GM23338 (cell line): ENCODE measurements around the gene EFHB. TPM values are rescaled to one million over a fixed set of nuclear protein-coding genes. Genes with fewer than 3 reads are reported as not detected.

Source experiments
- ATAC-seq: fragments of 200-7000 bp; cut with Tn5 transposase; 3 replicates; pipeline ENCODE4 v1.9.1; 2020
- DNase-seq: peaks from one replicate; pipeline ENCODE4 v3.0.0-alpha.2; 2015; ENCODE audit warnings: low spot score
- H2AFZ ChIP-seq: fragments of 200-600 bp; sonication (generic); 2 replicates; pipeline ENCODE4 v1.8.0; 2016; ENCODE audit warnings: antibody characterized with exemption, mild to moderate bottlenecking, moderate library complexity
- H3F3A ChIP-seq: fragments of 200-600 bp; sonication (generic); replicated peaks from 2 replicates; pipeline ENCODE4 v1.8.0; 2017; ENCODE audit warnings: antibody characterized with exemption, mixed run types, low read depth
- H3K27ac ChIP-seq: fragments of 200-600 bp; sonication (generic); 2 replicates; pipeline ENCODE4 v1.6.1; 2016; ENCODE audit warnings: low read depth
- H3K27me3 ChIP-seq: fragments of 200-600 bp; sonication (generic); 2 replicates; pipeline ENCODE4 v1.8.0; 2016; ENCODE audit warnings: mild to moderate bottlenecking, mixed run types, moderate library complexity; ENCODE audit not compliant: insufficient read depth
- H3K36me3 ChIP-seq: fragments of 200-600 bp; sonication (generic); 2 replicates; pipeline ENCODE4 v1.8.0; 2016; ENCODE audit warnings: mild to moderate bottlenecking; ENCODE audit not compliant: insufficient read depth
- H3K4me1 ChIP-seq: fragments of 200-600 bp; sonication (generic); 2 replicates; pipeline ENCODE4 v1.8.0; 2016; ENCODE audit warnings: mild to moderate bottlenecking, moderate library complexity; ENCODE audit not compliant: insufficient read depth
- H3K4me2 ChIP-seq: fragments of 200-600 bp; sonication (generic); 2 replicates; pipeline ENCODE4 v1.7.1; 2017; ENCODE audit warnings: mixed run types
- H3K4me3 ChIP-seq: fragments of 200-600 bp; sonication (generic); 2 replicates; pipeline ENCODE4 v1.6.1; 2016; ENCODE audit warnings: mixed run types
- H3K79me2 ChIP-seq: fragments of 200-600 bp; sonication (generic); replicated peaks from 2 replicates; pipeline ENCODE4 v1.8.0; 2017; ENCODE audit warnings: mild to moderate bottlenecking; ENCODE audit not compliant: insufficient read depth
- H3K9me2 ChIP-seq: fragments of 200-600 bp; sonication (generic); 2 replicates; pipeline ENCODE4 v1.8.0; 2017; ENCODE audit not compliant: insufficient read depth
- H4K20me1 ChIP-seq: fragments of 200-600 bp; sonication (generic); replicated peaks from 2 replicates; pipeline ENCODE4 v1.8.0; 2017; ENCODE audit warnings: mild to moderate bottlenecking; ENCODE audit not compliant: insufficient read depth
- H3K27ac Mint-ChIP-seq: 2 replicates; pipeline ENCODE4 v1.8.0; 2020; ENCODE audit warnings: inconsistent platforms, mild to moderate bottlenecking, moderate library complexity, mixed read lengths
- H3K27me3 Mint-ChIP-seq: 3 replicates; pipeline ENCODE4 v1.8.0; 2022; ENCODE audit warnings: low read depth, mild to moderate bottlenecking, moderate library complexity, mixed read lengths, inconsistent platforms; ENCODE audit not compliant: insufficient read depth, poor library complexity
- H3K36me3 Mint-ChIP-seq: 3 replicates; pipeline ENCODE4 v1.8.0; 2021; ENCODE audit warnings: low read depth, mild to moderate bottlenecking, inconsistent platforms, moderate library complexity, mixed read lengths
- H3K4me1 Mint-ChIP-seq: 3 replicates; pipeline ENCODE4 v1.8.0; 2020; ENCODE audit warnings: mild to moderate bottlenecking, inconsistent platforms, mixed read lengths
- H3K4me3 Mint-ChIP-seq: 3 replicates; pipeline ENCODE4 v1.8.0; 2021; ENCODE audit warnings: moderate library complexity, mild to moderate bottlenecking, inconsistent platforms, mixed read lengths
- H3K9me3 Mint-ChIP-seq: 3 replicates; pipeline ENCODE4 v1.8.0; 2020; ENCODE audit warnings: moderate library complexity, mild to moderate bottlenecking, inconsistent platforms, mixed read lengths
- CREB1 ChIP-seq: fragments of 250-450 bp; sonication (Bioruptor Pico); IDR thresholded peaks from 2 replicates; pipeline ENCODE4 v1.5.0; 2020; ENCODE audit warnings: low read depth, mild to moderate bottlenecking, moderate library complexity
- EZH2phosphoT487 ChIP-seq: fragments of 200-600 bp; sonication (generic); IDR thresholded peaks from one replicate; pipeline ENCODE4 v1.8.1; 2018; ENCODE audit warnings: antibody characterized with exemption; ENCODE audit not compliant: unreplicated experiment
- JUNB ChIP-seq: IDR thresholded peaks from one replicate; pipeline ENCODE4 v1.6.1; 2016; ENCODE audit warnings: antibody characterized with exemption; ENCODE audit not compliant: unreplicated experiment
- NANOG ChIP-seq: IDR thresholded peaks from 2 replicates; pipeline ENCODE4 v1.6.1; 2016; ENCODE audit warnings: antibody characterized with exemption, borderline replicate concordance
- POLR2AphosphoS5 ChIP-seq: IDR thresholded peaks from 2 replicates; pipeline ENCODE4 v1.6.1; 2016; ENCODE audit warnings: antibody characterized with exemption, low read depth
- ZNF114 ChIP-seq: fragments of 250-450 bp; sonication (Bioruptor Pico); IDR thresholded peaks from 2 replicates; pipeline ENCODE4 v1.5.0; 2020; ENCODE audit warnings: mild to moderate bottlenecking, moderate library complexity
- ZNF331 ChIP-seq: fragments of 250-450 bp; sonication (Bioruptor Pico); IDR thresholded peaks from 2 replicates; pipeline ENCODE4 v1.5.0; 2020; ENCODE audit warnings: low read depth, mild to moderate bottlenecking, moderate library complexity
- polyA plus RNA-seq: library from polyadenylated mRNA; unstranded; fragments of >200 nt; fragmentation: Nextera tagmentation; extraction: Ambion mirVana; gene quantifications from 2 replicates; pipeline ENCODE4 v1.2.1, GENCODE V29; 2016
- total RNA-seq: library from RNA; depleted of rRNA; stranded (reverse); fragments of >200 nt; shearing (Covaris generic); gene quantifications from 2 replicates; pipeline ENCODE4 v1.2.3, GENCODE V29; 2014
- TF ChIP-seq, protein P1 (sequence below), 2 experiments: fragments of 200-600 bp in 1 of 2; sonication (generic) in 1 of 2; conservative IDR thresholded peaks; 2 replicates each; pipeline versions ENCODE4 v1.5.1 to v1.6.1; 2016 to 2017; ENCODE audit warnings: antibody characterized with exemption in 2 of 2, low read depth in 2 of 2, mild to moderate bottlenecking in 2 of 2, moderate library complexity in 1 of 2
- TF ChIP-seq, protein P2 (sequence below): IDR thresholded peaks from 2 replicates; pipeline ENCODE4 v1.6.1; 2016; ENCODE audit warnings: antibody characterized with exemption

Gene EFHB
- total and polyA plus RNA-seq, 2 experiments from 2014 or later, result 0.35 to 0.68 TPM

DNA sequence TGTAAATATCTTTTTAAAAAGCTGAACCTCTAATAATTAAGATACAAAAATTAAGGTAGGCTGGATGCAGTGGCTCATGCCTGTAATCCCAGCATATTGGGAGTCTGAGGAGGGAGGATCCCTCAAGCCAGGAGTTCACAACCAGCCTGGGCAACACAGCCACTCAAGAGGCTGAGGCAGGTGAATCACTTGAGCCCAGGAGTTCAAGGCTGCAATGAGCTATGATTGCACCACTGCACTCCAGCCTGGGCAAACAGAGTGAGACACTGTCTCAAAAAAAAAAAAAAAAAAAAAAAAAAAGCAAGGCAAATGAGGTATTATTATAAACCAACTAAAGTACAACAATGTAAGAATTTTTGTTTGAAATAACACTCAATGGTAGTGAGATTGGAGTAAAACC, 47.6 kb downstream of the EFHB start (continued):
- TF ChIP-seq JUNB, result no peak
- no peak for TF ChIP-seq NANOG
- TF ChIP-seq CREB1 (CRISPR knock-in tag), result no peak

DNA sequence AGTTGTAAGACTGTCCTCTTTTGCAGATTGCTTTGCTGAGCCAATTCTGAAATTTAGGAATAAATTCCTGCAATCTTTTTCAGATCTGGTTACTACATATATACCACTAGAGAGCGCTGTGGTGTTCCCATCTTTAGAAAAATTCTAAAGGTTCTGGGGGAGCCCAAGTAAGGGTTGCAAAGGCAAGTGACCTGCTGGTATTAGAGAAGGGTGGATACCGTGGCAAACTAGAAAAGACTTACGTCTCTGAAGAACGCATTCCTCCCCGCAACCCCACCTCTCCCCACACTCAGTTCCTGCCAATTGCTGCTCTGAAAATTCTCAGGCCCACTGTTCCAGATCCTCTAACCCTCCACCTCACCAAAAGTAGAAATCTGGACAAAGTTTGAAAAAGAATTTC, 48.5 kb downstream of the EFHB start:
- Histone ChIP-seq H4K20me1 (no peaks in the 10 kb centered on the region), H3K9me2 (no peaks in the 10 kb centered on the region), H3K79me2 (no peaks in the 10 kb centered on the region), H2AFZ (no peak overlapping the region), H3K27me3 (no peaks in the 10 kb centered on the region), H3K4me2 (no peak overlapping the region), H3K4me1 (peaks cover 3% of the 10 kb centered on the region; the same call in 1 of the 2 replicates), H3K4me3 (no peak overlapping the region), H3K36me3 (no peaks in the 10 kb centered on the region), H3F3A (no peaks in the 10 kb centered on the region), H3K27ac (no peak overlapping the region)
- no peaks in the 10 kb centered on the region for H3K36me3 Mint-ChIP-seq
- TF ChIP-seq ZNF331, result no peak
- TF ChIP-seq, protein P1, sequence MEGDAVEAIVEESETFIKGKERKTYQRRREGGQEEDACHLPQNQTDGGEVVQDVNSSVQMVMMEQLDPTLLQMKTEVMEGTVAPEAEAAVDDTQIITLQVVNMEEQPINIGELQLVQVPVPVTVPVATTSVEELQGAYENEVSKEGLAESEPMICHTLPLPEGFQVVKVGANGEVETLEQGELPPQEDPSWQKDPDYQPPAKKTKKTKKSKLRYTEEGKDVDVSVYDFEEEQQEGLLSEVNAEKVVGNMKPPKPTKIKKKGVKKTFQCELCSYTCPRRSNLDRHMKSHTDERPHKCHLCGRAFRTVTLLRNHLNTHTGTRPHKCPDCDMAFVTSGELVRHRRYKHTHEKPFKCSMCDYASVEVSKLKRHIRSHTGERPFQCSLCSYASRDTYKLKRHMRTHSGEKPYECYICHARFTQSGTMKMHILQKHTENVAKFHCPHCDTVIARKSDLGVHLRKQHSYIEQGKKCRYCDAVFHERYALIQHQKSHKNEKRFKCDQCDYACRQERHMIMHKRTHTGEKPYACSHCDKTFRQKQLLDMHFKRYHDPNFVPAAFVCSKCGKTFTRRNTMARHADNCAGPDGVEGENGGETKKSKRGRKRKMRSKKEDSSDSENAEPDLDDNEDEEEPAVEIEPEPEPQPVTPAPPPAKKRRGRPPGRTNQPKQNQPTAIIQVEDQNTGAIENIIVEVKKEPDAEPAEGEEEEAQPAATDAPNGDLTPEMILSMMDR (conservative IDR thresholded peaks at IDR 0.05; ENCODE audit: low read depth in 2 of 2), result peak; percentile 64 to 85
- TF ChIP-seq, protein P2, sequence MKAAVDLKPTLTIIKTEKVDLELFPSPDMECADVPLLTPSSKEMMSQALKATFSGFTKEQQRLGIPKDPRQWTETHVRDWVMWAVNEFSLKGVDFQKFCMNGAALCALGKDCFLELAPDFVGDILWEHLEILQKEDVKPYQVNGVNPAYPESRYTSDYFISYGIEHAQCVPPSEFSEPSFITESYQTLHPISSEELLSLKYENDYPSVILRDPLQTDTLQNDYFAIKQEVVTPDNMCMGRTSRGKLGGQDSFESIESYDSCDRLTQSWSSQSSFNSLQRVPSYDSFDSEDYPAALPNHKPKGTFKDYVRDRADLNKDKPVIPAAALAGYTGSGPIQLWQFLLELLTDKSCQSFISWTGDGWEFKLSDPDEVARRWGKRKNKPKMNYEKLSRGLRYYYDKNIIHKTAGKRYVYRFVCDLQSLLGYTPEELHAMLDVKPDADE, result no peak
- TF ChIP-seq ZNF114 (CRISPR knock-in tag), result no peak
- ATAC-seq, result peak; percentile 89
- H3K27ac Mint-ChIP-seq, result no peak overlapping the region
- H3K9me3 Mint-ChIP-seq, result no peaks in the 10 kb centered on the region
- no peaks in the 10 kb centered on the region for H3K27me3 Mint-ChIP-seq
- peak; percentile 93 for DNase-seq
- no peak overlapping the region for H3K4me3 Mint-ChIP-seq
- H3K4me1 Mint-ChIP-seq, result peaks cover 20% of the 10 kb centered on the region

DNA sequence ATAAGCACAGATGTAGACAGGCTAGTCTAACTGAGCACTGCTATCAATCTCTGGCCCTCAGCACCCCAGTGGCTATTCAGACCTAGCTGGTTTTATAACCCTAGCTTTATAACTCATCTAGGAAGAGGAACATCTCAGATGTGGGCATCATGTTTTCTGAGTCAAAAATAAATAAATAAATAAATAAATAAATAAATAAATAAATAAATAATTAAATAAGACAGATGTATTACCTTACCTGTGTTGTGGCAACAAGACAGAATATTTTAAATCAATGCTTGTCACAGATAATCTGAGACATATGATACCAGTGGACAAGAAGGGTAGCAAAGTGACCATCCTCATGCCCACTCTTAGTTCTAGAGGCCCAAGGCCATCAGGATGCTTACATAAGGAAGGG, 52.2 kb downstream of the EFHB start:
- Histone ChIP-seq H4K20me1 (no peaks in the 10 kb centered on the region), H3K4me2 (no peak overlapping the region), H3K4me3 (no peak overlapping the region), H3K27ac (no peak overlapping the region), H3K79me2 (no peaks in the 10 kb centered on the region), H3K4me1 (peaks cover 4% of the 10 kb centered on the region; the same call in 1 of the 2 replicates), H3K9me2 (no peaks in the 10 kb centered on the region), H3K27me3 (no peaks in the 10 kb centered on the region), H2AFZ (no peak overlapping the region), H3F3A (no peaks in the 10 kb centered on the region), H3K36me3 (no peaks in the 10 kb centered on the region)
- Mint-ChIP-seq H3K4me1 (peaks cover 16% of the 10 kb centered on the region), H3K9me3 (no peaks in the 10 kb centered on the region), H3K36me3 (no peaks in the 10 kb centered on the region), H3K4me3 (no peak overlapping the region), H3K27ac (no peak overlapping the region), H3K27me3 (peaks cover 1% of the 10 kb centered on the region)
- DNase-seq (no peak), ATAC-seq (no peak)
- no peak for TF ChIP-seq ZNF114 (CRISPR knock-in tag)
- no peak for TF ChIP-seq POLR2AphosphoS5
- TF ChIP-seq CREB1 (CRISPR knock-in tag), result no peak
- no peak for TF ChIP-seq EZH2phosphoT487
